Smooth muscle cell of the brain vasculature (primary cell): Measurements from ENCODE around the gene PDE8B.
"Not testable (repeated sequence)": the region's sequence is repeated elsewhere in the genome, so short reads cannot be mapped to it uniquely, and the experiment has no call there.

Experiments
- DNase-seq: peaks from one replicate; pipeline ENCODE4 v3.0.0-alpha.2; 2012; ENCODE audit warnings: low read depth, low spot score

PDE8B gene

GRCh38 chr5:77358255-77359205 lies 148.1 kb downstream of the PDE8B start:
- no peak for DNase-seq

GRCh38 chr5:77359231-77359630 lies 148.8 kb downstream of the PDE8B start:
- no peak for DNase-seq

GRCh38 chr5:77360381-77360780 lies 149.9 kb downstream of the PDE8B start:
- no peak for DNase-seq

GRCh38 chr5:77360973-77361372 lies 150.5 kb downstream of the PDE8B start:
- DNase-seq: no peak

GRCh38 chr5:77366717-77367500 lies 156.4 kb downstream of the PDE8B start:
- no peak for DNase-seq

GRCh38 chr5:77367741-77368140 lies 157.3 kb downstream of the PDE8B start:
- no peak for DNase-seq

GRCh38 chr5:77368367-77368766 lies 157.9 kb downstream of the PDE8B start:
- DNase-seq: no peak

GRCh38 chr5:77369566-77369965 lies 159.1 kb downstream of the PDE8B start:
- peak; percentile 64 for DNase-seq

GRCh38 chr5:77374686-77375085 lies 164.2 kb downstream of the PDE8B start:
- no peak for DNase-seq

GRCh38 chr5:77376609-77377300 lies 166.3 kb downstream of the PDE8B start:
- DNase-seq: no peak

- DNase-seq: no peak
Measured at GRCh38 chr5:77379558-77380061, 169.1 kb downstream of the PDE8B start.

- DNase-seq: no peak
Measured at GRCh38 chr5:77380636-77381035, 170.2 kb downstream of the PDE8B start.

GRCh38 chr5:77383336-77383735 lies 172.9 kb downstream of the PDE8B start:
- DNase-seq: not testable (repeated sequence)

GRCh38 chr5:77386340-77386739 lies 175.9 kb downstream of the PDE8B start:
- DNase-seq: not testable (repeated sequence)

- DNase-seq: no peak
Measured at GRCh38 chr5:77389746-77390145, 179.3 kb downstream of the PDE8B start.

- DNase-seq: no peak
Measured at GRCh38 chr5:77390221-77390620, 179.7 kb downstream of the PDE8B start.

- DNase-seq: no peak
Measured at GRCh38 chr5:77390795-77391194, 180.3 kb downstream of the PDE8B start.

GRCh38 chr5:77391240-77391765 lies 180.8 kb downstream of the PDE8B start:
- DNase-seq: no peak

- no peak for DNase-seq
Measured at GRCh38 chr5:77394064-77394715, 183.7 kb downstream of the PDE8B start.

GRCh38 chr5:77396017-77396416 lies 185.5 kb downstream of the PDE8B start:
- no peak for DNase-seq

- DNase-seq: no peak
Measured at GRCh38 chr5:77397686-77398292, 187.3 kb downstream of the PDE8B start.
